Measurements from ENCODE around the gene METTL22. TPM values are rescaled to one million over a fixed set of nuclear protein-coding genes. Genes with fewer than 3 reads are reported as not detected.

METTL22 gene
- total and polyA plus RNA-seq, 2 donors (not counting 3 experiments of a cell fraction or from before 2014, with no cell fraction given): 42.0 to 52.6 TPM

- Histone ChIP-seq H3K79me2 (ENCODE audit: control insufficient read depth, insufficient read depth, low read length) (no peaks in the 10 kb centered on the region), H4K20me1 (replicated peaks; ENCODE audit: control insufficient read depth, extremely low read depth, insufficient read depth, low read length) (no peaks in the 10 kb centered on the region), H3K27ac (ENCODE audit: insufficient read depth, low read depth, low read length) (no peak overlapping the region), H3K36me3 (ENCODE audit: control insufficient read depth in 2 of 2, extremely low read depth in 1 of 2, insufficient read depth in 2 of 2, low read length in 2 of 2) (no peaks in the 10 kb centered on the region), H3K4me1 (ENCODE audit: control insufficient read depth, extremely low read depth, insufficient read depth, low read length) (no peaks in the 10 kb centered on the region), H3K27me3 (ENCODE audit: control insufficient read depth in 2 of 2, insufficient read depth in 2 of 2, low read length in 2 of 2) (no peaks in the 10 kb centered on the region), H3K4me2 (ENCODE audit: insufficient read depth, low read length) (no peak overlapping the region), H3K9me3 (replicated peaks; ENCODE audit: control insufficient read depth, insufficient read depth, low read length) (no peaks in the 10 kb centered on the region), H3K9ac (replicated peaks; ENCODE audit: extremely low read depth, insufficient read depth, low read length) (no peak overlapping the region), H3K4me3 (replicated peaks in 1 of 3; ENCODE audit: insufficient read depth in 1 of 3, low read depth in 1 of 3, low read length in 3 of 3) (no peak overlapping the region), H3K9me1 (replicated peaks; ENCODE audit: control insufficient read depth, extremely low read depth, insufficient read depth, low read length) (no peaks in the 10 kb centered on the region), H2AFZ (ENCODE audit: low read depth, low read length) (no peak overlapping the region)
- BruUV-seq (replicated peaks): no TSS peak
- intact Hi-C loops (cut with micrococcal nuclease): no loop called here
- TF ChIP-seq MYC (IDR thresholded peaks at IDR 0.05; ENCODE audit: low read depth, low read length): no peak
- TF ChIP-seq FOS (IDR thresholded peaks at IDR 0.05; ENCODE audit: borderline replicate concordance, insufficient read depth, low read length): no peak
- no peak for TF ChIP-seq GATA2 (IDR thresholded peaks at IDR 0.05; ENCODE audit: insufficient read depth, insufficient read length, low read depth, low read length)
- TF ChIP-seq EZH2 (IDR thresholded peaks at IDR 0.05; ENCODE audit: borderline replicate concordance, low read depth, low read length, severe bottlenecking): no peak
- TF ChIP-seq MAX (IDR thresholded peaks at IDR 0.05; ENCODE audit: insufficient read depth, insufficient read length): no peak
- TF ChIP-seq JUN (IDR thresholded peaks at IDR 0.05; ENCODE audit: borderline replicate concordance, insufficient read depth, insufficient read length, low read depth): no peak
- TF ChIP-seq CTCF (IDR thresholded peaks at IDR 0.05; ENCODE audit: extremely low read depth in 1 of 2, insufficient read depth in 1 of 2, low read depth in 1 of 2, low read length in 2 of 2): no peak
- TF ChIP-seq POLR2A (IDR thresholded peaks at IDR 0.05; ENCODE audit: low read depth, low read length): no peak
- no peak for TF ChIP-seq POLR2AphosphoS5 (IDR thresholded peaks at IDR 0.05; ENCODE audit: insufficient read depth, low read depth, low read length)
- dilution Hi-C loops (cut with MboI; ENCODE audit: extremely low pct_ligation_motif_present, low sequenced_read_pairs): no loop called here
- FAIRE-seq (no peak), DNase-seq (ENCODE audit: low read depth, low spot score) (no peak)
- ChIA-PET POLR2A (no interaction called here), CTCF (no interaction called here)
Measured at GRCh38 chr16:8581831-8582580, 39.5 kb upstream of the METTL22 start.
